ENCODE results near the gene MRPL55.

DNA sequence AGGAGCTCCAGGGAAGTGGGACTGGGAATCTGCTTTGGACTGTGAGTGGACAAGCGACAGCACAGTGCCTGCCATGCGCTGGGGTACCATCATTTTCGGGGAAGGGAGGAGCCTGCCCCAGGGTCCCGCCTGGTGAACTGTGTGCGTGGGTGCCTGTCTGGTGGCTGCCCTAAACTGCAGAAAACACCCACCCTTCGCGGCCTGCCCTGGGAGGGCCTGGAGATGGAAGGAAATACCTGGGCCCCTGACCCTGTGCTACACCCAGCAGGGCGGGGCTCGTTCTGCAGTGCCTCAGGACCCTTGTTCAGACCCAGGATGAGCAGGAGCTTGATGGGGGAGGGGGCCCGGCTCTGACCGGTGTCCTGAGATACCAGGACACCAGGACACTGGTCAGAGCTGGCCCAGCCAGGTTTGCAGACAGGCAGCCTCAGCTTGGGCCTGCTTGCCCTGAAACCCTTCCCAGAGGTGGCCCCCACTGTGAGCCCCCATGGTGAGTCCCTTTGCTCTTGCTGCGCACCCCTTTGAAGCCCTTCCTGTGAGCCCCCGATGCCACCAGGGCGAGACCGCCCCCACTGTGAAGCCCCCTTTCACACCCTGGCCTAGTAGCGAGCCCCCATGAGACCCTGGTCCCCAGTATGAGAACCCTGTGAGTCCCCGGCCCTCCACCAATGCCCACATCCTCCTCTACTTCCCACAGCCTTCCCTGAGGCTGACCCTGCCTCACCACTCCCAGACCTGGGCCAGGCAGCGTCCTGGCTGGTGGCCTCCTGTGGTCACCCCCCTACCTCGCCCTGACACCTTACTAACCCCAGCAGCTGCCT lies 43.2 kb upstream of the MRPL55 start:
- TF ChIP-seq TOPORS (CRISPR knock-in tag; IDR thresholded peaks at IDR 0.05), result no peak
- TF ChIP-seq NR0B2 (CRISPR knock-in tag; IDR thresholded peaks at IDR 0.05), result no peak
- no peak for TF ChIP-seq CTCF (CRISPR knock-in tag; IDR thresholded peaks at IDR 0.05)
- TF ChIP-seq, protein P1, sequence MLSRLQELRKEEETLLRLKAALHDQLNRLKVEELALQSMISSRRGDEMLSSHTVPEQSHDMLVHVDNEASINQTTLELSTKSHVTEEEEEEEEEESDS (CRISPR knock-in tag; IDR thresholded peaks at IDR 0.05; ENCODE audit: borderline replicate concordance), result no peak
- no peak for TF ChIP-seq ZNF17 (CRISPR knock-in tag; IDR thresholded peaks at IDR 0.05)
- TF ChIP-seq FOSL2 (CRISPR knock-in tag; IDR thresholded peaks at IDR 0.05), result no peak
- TF ChIP-seq ZNF121 (CRISPR knock-in tag; IDR thresholded peaks at IDR 0.05), result no peak
- no peak for TF ChIP-seq RAD21 (CRISPR knock-in tag; IDR thresholded peaks at IDR 0.05)

All from HepG2 (cell line).